Measurements from ENCODE around the gene ATP2C1.

The ATP2C1 gene

GRCh38 chr3:130893376-130894129 is at the start of gene ATP2C1:
Gene ATP2C1, plus strand, starts transcription at chr3:130894084. Its CDS starts 686 bp downstream, at chr3:130894770.
- H3K4me3 ChIP-seq (ENCODE audit: low read depth, low read length) = peak within 1 kb of the TSS; percentile 74
- no peak for TF ChIP-seq CTCF (IDR thresholded peaks at IDR 0.05; ENCODE audit: borderline replicate concordance, insufficient read depth, low read depth, low read length)

- no peak overlapping the region for H3K4me3 ChIP-seq (ENCODE audit: low read depth, low read length)
- TF ChIP-seq CTCF (IDR thresholded peaks at IDR 0.05; ENCODE audit: borderline replicate concordance, insufficient read depth, low read depth, low read length) = no peak
These were observed 49.4 kb upstream of the ATP2C1 start for GRCh38 chr3:130844462-130844861.

- no peak overlapping the region for H3K4me3 ChIP-seq (ENCODE audit: low read depth, low read length)
- TF ChIP-seq CTCF (IDR thresholded peaks at IDR 0.05; ENCODE audit: borderline replicate concordance, insufficient read depth, low read depth, low read length) = no peak
These were observed 47.7 kb upstream of the ATP2C1 start for GRCh38 chr3:130846181-130846580.

GRCh38 chr3:130849091-130849552 is 44.8 kb upstream of the ATP2C1 start:
- TF ChIP-seq CTCF (IDR thresholded peaks at IDR 0.05; ENCODE audit: borderline replicate concordance, insufficient read depth, low read depth, low read length) = no peak
- H3K4me3 ChIP-seq (ENCODE audit: low read depth, low read length) = no peak overlapping the region

- peak overlapping the region; percentile 68 for H3K4me3 ChIP-seq (ENCODE audit: low read depth, low read length)
- no peak for TF ChIP-seq CTCF (IDR thresholded peaks at IDR 0.05; ENCODE audit: borderline replicate concordance, insufficient read depth, low read depth, low read length)
These were observed 43.7 kb upstream of the ATP2C1 start for GRCh38 chr3:130850044-130850797.

- TF ChIP-seq CTCF (IDR thresholded peaks at IDR 0.05; ENCODE audit: borderline replicate concordance, insufficient read depth, low read depth, low read length) = no peak
- H3K4me3 ChIP-seq (ENCODE audit: low read depth, low read length) = peak overlapping the region; percentile 68
These were observed 43.0 kb upstream of the ATP2C1 start for GRCh38 chr3:130850843-130851242.
